Cardiac muscle cell (in vitro differentiated cells and primary cell): ENCODE data around the gene ACAD8. TPM values are rescaled to one million over a fixed set of nuclear protein-coding genes. Genes with fewer than 3 reads are reported as not detected.

Experiments used
- DNase-seq, 2 donors: peaks; one replicate each; pipeline versions ENCODE4 v3.0.0 to v3.0.0-alpha.2; 2010 to 2017; ENCODE audit warnings: low read depth in 1 of 2, low spot score in 1 of 2
- H3K27ac ChIP-seq: fragments of 200-600 bp; sonication (generic); 2 replicates; pipeline ENCODE4 v1.5.1; 2016
- H3K27me3 ChIP-seq: fragments of 200-600 bp; sonication (generic); 2 replicates; pipeline ENCODE4 v1.6.0; 2016; ENCODE audit warnings: control low read depth
- H3K36me3 ChIP-seq: fragments of 200-600 bp; sonication (generic); 2 replicates; pipeline ENCODE4 v1.5.1; 2016; ENCODE audit warnings: control low read depth
- H3K4me1 ChIP-seq: fragments of 200-600 bp; sonication (generic); 2 replicates; pipeline ENCODE4 v1.8.1; 2017; ENCODE audit warnings: low read depth, mild to moderate bottlenecking, mixed run types
- H3K4me3 ChIP-seq: fragments of 200-600 bp; sonication (generic); 2 replicates; pipeline ENCODE4 v1.5.1; 2016; ENCODE audit warnings: mild to moderate bottlenecking
- H3K9me3 ChIP-seq: fragments of 200-600 bp; sonication (generic); 2 replicates; pipeline ENCODE4 v1.5.1; 2017; ENCODE audit warnings: low read depth, mild to moderate bottlenecking, control low read depth
- CTCF ChIP-seq: IDR thresholded peaks from 2 replicates; pipeline ENCODE4 v1.5.1; 2012; ENCODE audit warnings: low read depth, mild to moderate bottlenecking, low read length
- polyA plus RNA-seq: library from polyadenylated mRNA; unstranded; fragments of >200 nt; fragmentation: Nextera tagmentation; extraction: Ambion mirVana; gene quantifications from 2 replicates; pipeline ENCODE4 v1.2.1, GENCODE V29; 2016
- total RNA-seq: library from RNA; depleted of rRNA; stranded (reverse); fragments of >200 nt; gene quantifications from 2 replicates; pipeline ENCODE4 v1.2.3, GENCODE V29; 2016

ACAD8 gene
- total and polyA plus RNA-seq, 2 experiments from 2014 or later = 52.4 to 55.7 TPM

- H3K36me3 ChIP-seq = peaks cover 18% of the 10 kb centered on the region
- no peak overlapping the region for H3K4me3 ChIP-seq
- no peaks in the 10 kb centered on the region for H3K4me1 ChIP-seq
- DNase-seq = no peak
- TF ChIP-seq CTCF = no peak
- no peaks in the 10 kb centered on the region for H3K9me3 ChIP-seq
- H3K27me3 ChIP-seq = no peaks in the 10 kb centered on the region
- no peak overlapping the region for H3K27ac ChIP-seq
Measured at GRCh38 chr11:134242376-134242775, 11.0 kb upstream of the ACAD8 start.

DNA sequence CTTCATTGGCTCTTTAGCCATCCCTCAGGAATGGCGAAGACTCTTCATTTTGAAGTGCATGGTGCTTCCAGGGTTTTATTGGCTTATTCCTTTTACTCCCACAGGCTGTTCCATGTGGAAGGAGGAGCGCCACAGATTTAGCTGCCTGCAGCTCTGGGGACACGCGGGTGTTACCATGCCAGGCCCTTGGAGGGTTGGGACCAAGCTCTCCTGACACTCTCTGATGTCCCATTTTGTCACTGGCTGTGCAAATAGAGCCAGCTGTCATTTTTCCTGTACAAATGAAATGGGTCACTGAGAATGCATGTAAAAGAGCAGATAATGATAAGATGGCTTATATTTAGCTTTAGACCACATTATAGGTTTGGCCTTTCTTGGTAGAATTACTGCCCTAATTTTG is 9.5 kb upstream of the ACAD8 start:
- H3K4me3 ChIP-seq = no peak overlapping the region
- no peaks in the 10 kb centered on the region for H3K27me3 ChIP-seq
- peaks cover 27% of the 10 kb centered on the region for H3K36me3 ChIP-seq
- H3K9me3 ChIP-seq = no peaks in the 10 kb centered on the region
- no peak for DNase-seq
- H3K27ac ChIP-seq = no peak overlapping the region
- TF ChIP-seq CTCF = no peak
- H3K4me1 ChIP-seq = no peaks in the 10 kb centered on the region

DNA sequence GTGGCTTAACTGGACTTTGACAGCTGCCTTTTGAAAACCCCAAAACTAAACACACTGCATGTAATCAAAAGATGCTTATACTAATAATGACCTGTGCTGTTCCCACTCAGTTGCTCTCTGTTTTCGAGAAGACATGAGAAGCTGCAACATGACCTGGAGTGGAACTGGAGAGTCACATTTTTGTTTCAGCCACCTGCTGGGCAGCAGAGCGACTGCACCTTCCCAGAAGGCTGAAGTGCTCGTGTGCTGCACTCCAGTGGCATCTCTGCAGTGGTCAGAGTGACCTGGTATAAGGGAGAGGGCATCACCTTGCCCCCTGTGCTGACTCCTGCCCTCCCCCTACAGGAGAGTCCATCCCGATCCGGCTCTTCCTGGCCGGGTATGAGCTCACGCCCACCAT is 8.8 kb upstream of the ACAD8 start:
- Histone ChIP-seq H3K27ac (no peak overlapping the region), H3K4me3 (no peak overlapping the region), H3K9me3 (no peaks in the 10 kb centered on the region), H3K27me3 (no peaks in the 10 kb centered on the region), H3K4me1 (no peaks in the 10 kb centered on the region), H3K36me3 (peaks cover 31% of the 10 kb centered on the region)
- peak; percentile 48 for TF ChIP-seq CTCF
- DNase-seq = peak; percentile 17 to 34

DNA sequence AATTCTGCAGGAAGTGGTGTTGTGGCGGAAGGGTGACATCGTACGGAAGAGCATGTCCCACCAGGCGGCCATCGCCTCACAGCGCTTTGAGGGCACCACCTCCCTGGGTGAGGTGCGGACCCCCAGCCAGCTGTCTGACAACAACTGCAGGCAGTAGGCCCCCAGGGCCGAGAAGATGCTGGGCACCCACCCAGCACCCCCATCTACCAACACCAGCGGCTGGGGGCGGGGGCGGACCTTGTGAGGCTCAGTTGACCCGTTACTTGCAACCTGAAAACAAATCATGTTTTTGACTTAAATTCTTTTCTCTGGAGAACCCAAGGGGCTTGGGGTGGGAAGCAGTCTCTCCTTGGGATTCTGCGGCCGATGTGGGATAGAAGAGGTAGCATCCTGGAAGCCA is 7.9 kb upstream of the ACAD8 start:
- H3K27ac ChIP-seq = no peak overlapping the region
- peaks cover 36% of the 10 kb centered on the region for H3K36me3 ChIP-seq
- TF ChIP-seq CTCF = no peak
- no peaks in the 10 kb centered on the region for H3K27me3 ChIP-seq
- DNase-seq = no peak
- no peaks in the 10 kb centered on the region for H3K4me1 ChIP-seq
- no peaks in the 10 kb centered on the region for H3K9me3 ChIP-seq
- H3K4me3 ChIP-seq = no peak overlapping the region

DNA sequence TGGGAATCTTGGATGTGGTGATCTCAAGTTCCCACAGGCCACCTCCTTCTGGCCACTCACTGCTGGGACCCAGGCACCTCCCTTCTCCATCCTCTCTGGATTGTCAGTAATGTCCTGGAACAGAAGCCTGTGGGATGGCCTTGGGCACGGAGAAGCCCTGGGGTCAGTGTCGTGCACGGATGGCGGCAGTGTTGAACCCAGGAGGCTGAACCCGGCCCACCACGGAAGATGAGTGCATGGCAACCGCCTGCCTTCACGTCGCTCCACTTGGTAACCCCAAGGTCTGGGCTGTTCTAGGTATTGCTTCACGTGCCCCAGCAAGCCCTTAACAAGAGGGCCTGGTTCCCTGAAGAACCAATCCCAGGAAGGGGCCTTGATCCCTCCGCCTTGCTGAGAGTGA is 7.3 kb upstream of the ACAD8 start:
- Histone ChIP-seq H3K4me1 (no peaks in the 10 kb centered on the region), H3K27ac (no peak overlapping the region), H3K27me3 (no peaks in the 10 kb centered on the region), H3K9me3 (no peaks in the 10 kb centered on the region), H3K36me3 (peaks cover 43% of the 10 kb centered on the region), H3K4me3 (no peak overlapping the region)
- DNase-seq = no peak
- TF ChIP-seq CTCF = no peak

DNA sequence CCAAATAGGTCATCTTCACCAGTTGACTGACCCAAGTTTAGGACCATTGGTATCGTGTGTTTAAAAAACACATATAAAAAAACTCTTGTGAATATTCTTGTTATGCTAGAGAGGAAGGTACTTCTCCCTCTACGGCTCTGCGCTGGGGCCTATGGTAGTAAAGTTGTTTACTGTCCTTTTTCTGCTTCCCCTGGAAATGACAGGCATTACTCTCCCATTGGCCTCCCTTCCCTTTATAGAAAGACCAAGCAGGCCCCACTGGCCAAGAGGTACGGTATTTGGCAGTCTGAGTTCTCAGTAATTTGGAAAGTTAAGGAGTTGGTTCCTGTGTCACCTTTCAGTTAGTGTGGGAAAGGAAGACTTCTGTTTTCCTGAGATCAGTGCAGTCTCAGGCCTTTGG is 6.7 kb upstream of the ACAD8 start:
- Histone ChIP-seq H3K4me1 (no peaks in the 10 kb centered on the region), H3K9me3 (no peaks in the 10 kb centered on the region), H3K36me3 (peaks cover 43% of the 10 kb centered on the region), H3K27me3 (no peaks in the 10 kb centered on the region), H3K27ac (no peak overlapping the region), H3K4me3 (no peak overlapping the region)
- TF ChIP-seq CTCF = no peak
- no peak for DNase-seq
